Neural crest cell (in vitro differentiated cells): ENCODE data around the gene SHMT1. TPM values are rescaled to one million over a fixed set of nuclear protein-coding genes. Genes with fewer than 3 reads are reported as not detected.

Experiments used
- DNase-seq: peaks from one replicate; pipeline ENCODE4 v3.0.0; 2021; ENCODE audit warnings: low read depth, mixed read lengths, low spot score
- H3K27ac Mint-ChIP-seq: one replicate; pipeline ENCODE4 v1.8.0; 2021; ENCODE audit warnings: mild to moderate bottlenecking, mixed read lengths; ENCODE audit not compliant: unreplicated experiment
- H3K27me3 Mint-ChIP-seq: 2 replicates; pipeline ENCODE4 v1.8.0; 2021; ENCODE audit warnings: low read depth, mild to moderate bottlenecking, mixed read lengths
- H3K36me3 Mint-ChIP-seq: 2 replicates; pipeline ENCODE4 v1.8.0; 2021; ENCODE audit warnings: low read depth, mild to moderate bottlenecking, mixed read lengths
- H3K4me1 Mint-ChIP-seq: 2 replicates; pipeline ENCODE4 v1.8.0; 2021; ENCODE audit warnings: mixed read lengths
- H3K4me3 Mint-ChIP-seq: one replicate; pipeline ENCODE4 v1.8.0; 2021; ENCODE audit warnings: mild to moderate bottlenecking, mixed read lengths
- H3K9me3 Mint-ChIP-seq: 2 replicates; pipeline ENCODE4 v1.8.0; 2021; ENCODE audit warnings: mixed read lengths
- CTCF ChIP-seq: fragments of 200-600 bp; sonication (generic); conservative IDR thresholded peaks from 2 replicates; pipeline ENCODE4 v1.5.0; 2021; ENCODE audit warnings: antibody characterized with exemption, mild to moderate bottlenecking
- total RNA-seq: library from RNA; stranded (reverse); gene quantifications from 2 replicates; pipeline ENCODE4 v1.2.1, GENCODE V29; 2021

SHMT1 gene
- total RNA-seq, 1 donor from 2014 or later: 43.9 TPM

- Mint-ChIP-seq H3K9me3 (no peaks in the 10 kb centered on the region), H3K4me1 (peaks cover 18% of the 10 kb centered on the region), H3K27ac (peak overlapping the region; percentile 90), H3K36me3 (no peaks in the 10 kb centered on the region), H3K4me3 (peak overlapping the region; percentile 94), H3K27me3 (no peaks in the 10 kb centered on the region)
- TF ChIP-seq CTCF: no peak
- no peak for DNase-seq
Observed at GRCh38 chr17:18361837-18362697, 1.3 kb downstream of the SHMT1 start.

GRCh38 chr17:18360518-18360917 is 2.8 kb downstream of the SHMT1 start:
- peak overlapping the region; percentile 68 for H3K4me3 Mint-ChIP-seq
- H3K27me3 Mint-ChIP-seq: no peaks in the 10 kb centered on the region
- peaks cover 1% of the 10 kb centered on the region for H3K36me3 Mint-ChIP-seq
- H3K4me1 Mint-ChIP-seq: peaks cover 18% of the 10 kb centered on the region
- no peak for DNase-seq
- no peak for TF ChIP-seq CTCF
- no peak overlapping the region for H3K27ac Mint-ChIP-seq
- no peaks in the 10 kb centered on the region for H3K9me3 Mint-ChIP-seq

- no peak overlapping the region for H3K27ac Mint-ChIP-seq
- H3K9me3 Mint-ChIP-seq: no peaks in the 10 kb centered on the region
- H3K36me3 Mint-ChIP-seq: peaks cover 6% of the 10 kb centered on the region
- H3K27me3 Mint-ChIP-seq: no peaks in the 10 kb centered on the region
- no peaks in the 10 kb centered on the region for H3K4me1 Mint-ChIP-seq
- no peak for DNase-seq
- H3K4me3 Mint-ChIP-seq: no peak overlapping the region
- TF ChIP-seq CTCF: no peak
Observed at GRCh38 chr17:18356624-18357023, 6.7 kb downstream of the SHMT1 start.

- Mint-ChIP-seq H3K4me3 (no peak overlapping the region), H3K36me3 (peaks cover 6% of the 10 kb centered on the region), H3K27ac (no peak overlapping the region), H3K27me3 (no peaks in the 10 kb centered on the region), H3K4me1 (no peaks in the 10 kb centered on the region), H3K9me3 (no peaks in the 10 kb centered on the region)
- DNase-seq: no peak
- TF ChIP-seq CTCF: no peak
Observed at GRCh38 chr17:18353541-18353940, 9.8 kb downstream of the SHMT1 start.

GRCh38 chr17:18344021-18344420 is 19.3 kb downstream of the SHMT1 start:
- Mint-ChIP-seq H3K27ac (no peak overlapping the region), H3K4me1 (no peaks in the 10 kb centered on the region), H3K36me3 (peaks cover 22% of the 10 kb centered on the region), H3K9me3 (no peaks in the 10 kb centered on the region), H3K27me3 (no peaks in the 10 kb centered on the region), H3K4me3 (no peak overlapping the region)
- no peak for TF ChIP-seq CTCF
- DNase-seq: no peak
